H1 (cell line): ENCODE measurements around the gene ERN2.

Experiments used
- EGR1 ChIP-seq: IDR thresholded peaks from 2 replicates; pipeline ENCODE4 v1.6.1; 2011; ENCODE audit warnings: low read depth, low read length, borderline replicate concordance
- NRF1 ChIP-seq: IDR thresholded peaks from 2 replicates; pipeline ENCODE4 v1.6.1; 2011; ENCODE audit warnings: mild to moderate bottlenecking, low read depth, low read length, improper control_type of control experiment
- TAF1 ChIP-seq: IDR thresholded peaks from 2 replicates; pipeline ENCODE4 v1.6.1; 2011; ENCODE audit warnings: mild to moderate bottlenecking, low read depth, low read length
- ZNF274 ChIP-seq: IDR thresholded peaks from 2 replicates; pipeline ENCODE4 v1.7.0; 2012; ENCODE audit warnings: low read length, borderline replicate concordance; ENCODE audit errors: extremely low read depth

DNA sequence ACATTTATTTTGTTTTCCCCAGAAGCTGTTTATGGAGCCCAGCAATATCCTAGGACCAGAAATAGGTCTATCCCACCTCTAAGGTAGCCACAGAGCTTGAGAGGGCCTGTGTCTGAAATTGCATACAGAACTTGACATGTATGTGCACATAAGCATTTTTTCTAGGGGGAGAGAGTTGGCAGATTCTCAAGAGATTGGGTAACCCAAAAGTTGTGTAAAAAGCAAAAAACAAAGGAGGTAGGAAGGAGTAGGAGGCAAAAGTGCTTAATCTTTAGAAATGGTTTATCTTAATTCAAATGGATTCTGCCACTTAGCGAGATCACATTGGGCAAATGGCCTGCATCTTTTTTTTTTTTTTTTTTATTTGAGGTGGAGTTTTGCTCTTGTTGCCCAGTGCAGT lies 30.8 kb downstream of the ERN2 start:
- TF ChIP-seq EGR1 (no peak), TAF1 (no peak), NRF1 (no peak), ZNF274 (no peak)
